ENCODE data around the gene MRPL24. TPM values are rescaled to one million over a fixed set of nuclear protein-coding genes. Genes with fewer than 3 reads are reported as not detected.

MRPL24 gene
- total RNA-seq, 1 donor from 2014 or later, result 65.8 TPM

DNA sequence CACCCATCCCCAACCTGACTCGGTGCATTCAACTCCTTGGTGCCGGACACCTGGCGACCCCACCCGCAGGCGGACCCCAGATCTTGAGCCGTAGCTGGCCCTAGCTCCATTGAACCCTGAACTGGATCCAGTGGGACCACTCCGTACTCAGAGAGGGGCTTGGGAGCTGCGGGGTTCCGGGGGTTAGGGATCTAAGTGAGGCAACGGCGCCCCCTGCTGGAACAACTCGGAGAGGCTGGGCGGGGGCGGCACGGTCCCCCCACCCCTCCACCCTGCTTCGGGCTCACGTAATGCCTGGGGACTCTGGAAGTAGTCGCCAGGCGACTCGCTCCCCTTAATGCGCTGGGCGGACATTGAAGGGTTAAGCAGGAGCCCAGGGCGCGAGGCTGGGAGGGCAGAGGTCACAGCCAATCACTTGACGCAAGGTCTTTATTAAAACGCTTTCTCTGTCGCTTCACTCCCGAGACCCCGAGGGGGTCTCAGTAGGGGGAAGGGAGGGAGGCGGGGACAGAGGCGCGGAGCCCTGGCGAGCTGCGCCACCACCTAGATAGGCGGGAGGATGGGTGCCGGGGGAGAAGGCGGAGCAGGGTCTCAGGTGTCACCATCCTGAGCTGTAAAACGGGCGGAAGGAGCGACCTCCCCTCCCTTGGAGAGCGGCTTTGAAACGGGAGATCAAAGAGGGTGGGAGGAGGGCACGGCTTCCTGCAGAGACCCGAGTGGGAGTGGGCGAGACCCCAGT lies 34.8 kb downstream of the MRPL24 start:
- peaks cover 21% of the 10 kb centered on the region for H3K27me3 Mint-ChIP-seq
- H3K4me3 Mint-ChIP-seq, result peak overlapping the region; percentile 82
- CTCF ChIA-PET, result interaction anchor here (0.8 to 2.8 kb wide), 7 partner anchors 17 to 322 kb away, joined by 3 to 36 read pairs (median 4); partner anchors contain the start of genes HAPLN2 and MRPL24
- peak; percentile 60 for ATAC-seq (ENCODE audit: low read depth)
- peak; percentile 62 for DNase-seq
- TF ChIP-seq, protein P1, sequence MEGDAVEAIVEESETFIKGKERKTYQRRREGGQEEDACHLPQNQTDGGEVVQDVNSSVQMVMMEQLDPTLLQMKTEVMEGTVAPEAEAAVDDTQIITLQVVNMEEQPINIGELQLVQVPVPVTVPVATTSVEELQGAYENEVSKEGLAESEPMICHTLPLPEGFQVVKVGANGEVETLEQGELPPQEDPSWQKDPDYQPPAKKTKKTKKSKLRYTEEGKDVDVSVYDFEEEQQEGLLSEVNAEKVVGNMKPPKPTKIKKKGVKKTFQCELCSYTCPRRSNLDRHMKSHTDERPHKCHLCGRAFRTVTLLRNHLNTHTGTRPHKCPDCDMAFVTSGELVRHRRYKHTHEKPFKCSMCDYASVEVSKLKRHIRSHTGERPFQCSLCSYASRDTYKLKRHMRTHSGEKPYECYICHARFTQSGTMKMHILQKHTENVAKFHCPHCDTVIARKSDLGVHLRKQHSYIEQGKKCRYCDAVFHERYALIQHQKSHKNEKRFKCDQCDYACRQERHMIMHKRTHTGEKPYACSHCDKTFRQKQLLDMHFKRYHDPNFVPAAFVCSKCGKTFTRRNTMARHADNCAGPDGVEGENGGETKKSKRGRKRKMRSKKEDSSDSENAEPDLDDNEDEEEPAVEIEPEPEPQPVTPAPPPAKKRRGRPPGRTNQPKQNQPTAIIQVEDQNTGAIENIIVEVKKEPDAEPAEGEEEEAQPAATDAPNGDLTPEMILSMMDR (IDR thresholded peaks at IDR 0.05), result peak; percentile 29
- no peaks in the 10 kb centered on the region for H3K36me3 Mint-ChIP-seq (ENCODE audit: low read depth)
- intact Hi-C loops (cut with micrococcal nuclease), result loop anchor here (1.0 kb wide), 3 partner anchors 17 to 46 kb away; no protein-coding TSS in a partner anchor
- no peaks in the 10 kb centered on the region for H3K9me3 Mint-ChIP-seq
- H3K4me1 Mint-ChIP-seq, result peaks cover 28% of the 10 kb centered on the region
- POLR2A ChIA-PET, result interaction anchor here (0.5 to 2.4 kb wide), 9 partner anchors 8 to 435 kb away, joined by 3 to 15 read pairs (median 5); partner anchors contain the start of genes HDGF, ISG20L2, METTL25B and MRPL24
- H3K27ac Mint-ChIP-seq, result no peak overlapping the region

DNA sequence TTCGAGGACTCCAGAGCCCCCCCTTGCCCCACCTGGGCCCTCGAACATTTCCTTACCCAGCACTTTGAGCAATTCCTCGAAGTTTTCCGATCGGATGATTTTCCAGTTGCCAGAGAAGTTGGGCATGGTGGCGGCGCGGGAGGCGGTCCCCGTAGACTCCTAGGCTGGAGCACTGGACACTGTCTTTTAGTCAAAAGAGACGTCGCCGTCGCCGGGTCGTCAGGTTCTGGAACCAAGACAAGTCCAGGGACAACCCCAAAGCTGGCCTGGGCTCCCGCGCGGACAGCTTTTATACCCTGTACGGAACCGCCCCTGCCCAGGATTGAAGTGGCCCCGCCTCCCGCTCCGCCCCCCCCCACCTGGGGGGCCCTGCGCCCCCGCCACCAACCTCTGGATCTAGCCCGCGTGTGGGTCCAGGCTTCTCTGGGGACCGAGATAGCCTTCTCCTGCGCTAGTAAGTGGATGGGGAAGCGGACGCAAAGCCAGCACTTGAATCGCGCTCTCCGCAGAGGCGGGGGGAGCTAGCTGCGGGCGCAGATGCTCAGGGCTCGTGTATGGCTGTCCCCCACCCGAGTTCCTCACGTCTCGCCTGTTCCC lies 35.5 kb downstream of the MRPL24 start, which contains the start of gene CRABP2:
TSS of gene CRABP2 (minus strand) at position 263 of the 597 bp plus-strand sequence. CDS start at position 126, 137 bp downstream.
- Mint-ChIP-seq H3K36me3 (ENCODE audit: low read depth) (no peaks in the 10 kb centered on the region), H3K4me1 (peaks cover 28% of the 10 kb centered on the region), H3K27ac (no peak within 1 kb of the TSS), H3K27me3 (peaks cover 24% of the 10 kb centered on the region), H3K9me3 (no peaks in the 10 kb centered on the region), H3K4me3 (peak within 1 kb of the TSS; percentile 82)
- DNase-seq (no peak), ATAC-seq (ENCODE audit: low read depth) (peak; percentile 45)
- CTCF ChIA-PET, result interaction anchor here (0.8 to 2.8 kb wide), 6 partner anchors 16 to 86 kb away, joined by 3 to 36 read pairs (median 5); partner anchors contain the start of genes HAPLN2 and MRPL24
- TF ChIP-seq, protein P1 (IDR thresholded peaks at IDR 0.05), result no peak
- intact Hi-C loops (cut with micrococcal nuclease), result loop anchor here (1.0 kb wide), 1 partner anchor 45 kb away; no protein-coding TSS in a partner anchor
- POLR2A ChIA-PET, result interaction anchor here (0.6 to 2.4 kb wide), 5 partner anchors 9 to 46 kb away, joined by 3 to 15 read pairs (median 5); partner anchors contain the start of genes HDGF, ISG20L2 and METTL25B

DNA sequence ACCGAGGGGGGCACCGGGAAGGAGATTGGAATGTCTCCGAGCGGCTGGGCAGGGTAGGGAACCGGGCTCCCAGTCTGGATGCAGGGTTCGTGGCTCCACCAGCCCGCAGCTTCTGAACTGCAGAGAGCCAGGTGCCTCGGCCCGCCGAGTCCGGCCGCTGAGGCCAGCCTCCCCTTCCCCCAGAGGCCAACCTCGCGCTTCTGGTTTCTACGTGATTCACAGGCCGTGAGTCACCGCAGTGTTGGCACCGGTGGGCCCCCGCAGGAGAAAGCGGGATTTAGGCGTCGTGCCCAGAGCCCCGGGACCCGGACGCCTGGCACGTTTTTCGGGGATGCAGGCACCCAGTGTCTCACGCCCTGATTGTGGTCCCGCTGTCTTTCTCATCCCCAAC lies 36.0 kb downstream of the MRPL24 start:
- DNase-seq (no peak), ATAC-seq (ENCODE audit: low read depth) (no peak)
- H3K36me3 Mint-ChIP-seq (ENCODE audit: low read depth), result no peaks in the 10 kb centered on the region

DNA sequence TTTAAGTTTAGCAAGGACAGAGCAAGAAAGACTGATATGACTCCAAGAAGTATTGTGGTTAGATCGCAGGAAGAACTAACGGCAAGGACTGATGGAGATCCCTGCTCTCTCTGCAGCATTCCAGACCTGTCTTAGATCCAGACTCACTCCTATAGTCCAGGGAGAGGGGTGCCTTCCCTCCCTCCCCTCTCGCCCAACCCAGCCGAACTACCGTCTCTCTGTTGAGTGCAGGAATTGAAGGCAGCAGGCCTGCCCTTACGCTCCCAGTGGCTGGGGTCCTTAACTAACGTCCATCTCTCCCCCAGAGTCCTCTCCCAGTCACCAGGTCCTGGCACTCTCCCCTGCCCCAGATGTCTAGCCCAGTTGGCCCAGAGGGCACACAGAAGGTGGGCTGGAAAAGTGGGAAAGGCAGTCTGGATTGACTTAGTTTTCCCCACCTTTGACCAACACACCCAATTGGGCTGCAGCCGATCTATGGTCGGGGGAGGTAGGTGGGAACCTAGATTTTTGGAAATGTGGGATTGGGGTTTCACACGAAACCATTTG lies 36.6 kb downstream of the MRPL24 start:
- intact Hi-C loops (cut with micrococcal nuclease), result no loop called here
- ATAC-seq (ENCODE audit: low read depth), result no peak
- CTCF ChIA-PET, result interaction anchor here (0.7 to 2.0 kb wide), 3 partner anchors 15 to 28 kb away, joined by 3 to 6 read pairs (median 6); no protein-coding TSS in a partner anchor
- POLR2A ChIA-PET, result interaction anchor here (1.4 to 1.6 kb wide), 2 partner anchors 21 to 24 kb away, joined by 3 to 6 read pairs; partner anchors contain the start of gene METTL25B
- Mint-ChIP-seq H3K36me3 (ENCODE audit: low read depth) (no peaks in the 10 kb centered on the region), H3K4me1 (peaks cover 28% of the 10 kb centered on the region), H3K4me3 (peak overlapping the region; percentile 41), H3K27ac (no peak overlapping the region), H3K9me3 (no peaks in the 10 kb centered on the region), H3K27me3 (peaks cover 32% of the 10 kb centered on the region)
- TF ChIP-seq, protein P1 (IDR thresholded peaks at IDR 0.05), result no peak
- DNase-seq, result no peak

More for the DNA sequence above, 36.0 kb downstream of the MRPL24 start:
- Mint-ChIP-seq H3K27me3 (peaks cover 28% of the 10 kb centered on the region), H3K27ac (no peak overlapping the region), H3K4me1 (peaks cover 28% of the 10 kb centered on the region), H3K4me3 (peak overlapping the region; percentile 82), H3K9me3 (no peaks in the 10 kb centered on the region)
- CTCF ChIA-PET, result interaction anchor here (0.7 to 2.8 kb wide), 3 partner anchors 15 to 29 kb away, joined by 3 to 36 read pairs (median 6); no protein-coding TSS in a partner anchor
- intact Hi-C loops (cut with micrococcal nuclease), result loop anchor here (1.0 kb wide), 1 partner anchor 45 kb away; no protein-coding TSS in a partner anchor
- POLR2A ChIA-PET, result interaction anchor here (1.4 to 1.6 kb wide), 2 partner anchors 20 to 23 kb away, joined by 3 to 6 read pairs; partner anchors contain the start of gene METTL25B
- TF ChIP-seq, protein P1 (IDR thresholded peaks at IDR 0.05), result no peak

All from activated B cell treated with CpG ODN at 0.5 μM for 24 hours (primary cell).